Measurements from ENCODE around the gene COL18A1. TPM values are rescaled to one million over a fixed set of nuclear protein-coding genes. Genes with fewer than 3 reads are reported as not detected.
A peak's percentile ranks its signal among the peaks of the same experiment; 100 is the strongest.

The COL18A1 gene
- total and polyA plus RNA-seq, 9 of the 15 experiments (the other 6 are each of a cell fraction or from before 2014, with no cell fraction given): 0.14 to 16.4 (median 2.0) TPM

DNA sequence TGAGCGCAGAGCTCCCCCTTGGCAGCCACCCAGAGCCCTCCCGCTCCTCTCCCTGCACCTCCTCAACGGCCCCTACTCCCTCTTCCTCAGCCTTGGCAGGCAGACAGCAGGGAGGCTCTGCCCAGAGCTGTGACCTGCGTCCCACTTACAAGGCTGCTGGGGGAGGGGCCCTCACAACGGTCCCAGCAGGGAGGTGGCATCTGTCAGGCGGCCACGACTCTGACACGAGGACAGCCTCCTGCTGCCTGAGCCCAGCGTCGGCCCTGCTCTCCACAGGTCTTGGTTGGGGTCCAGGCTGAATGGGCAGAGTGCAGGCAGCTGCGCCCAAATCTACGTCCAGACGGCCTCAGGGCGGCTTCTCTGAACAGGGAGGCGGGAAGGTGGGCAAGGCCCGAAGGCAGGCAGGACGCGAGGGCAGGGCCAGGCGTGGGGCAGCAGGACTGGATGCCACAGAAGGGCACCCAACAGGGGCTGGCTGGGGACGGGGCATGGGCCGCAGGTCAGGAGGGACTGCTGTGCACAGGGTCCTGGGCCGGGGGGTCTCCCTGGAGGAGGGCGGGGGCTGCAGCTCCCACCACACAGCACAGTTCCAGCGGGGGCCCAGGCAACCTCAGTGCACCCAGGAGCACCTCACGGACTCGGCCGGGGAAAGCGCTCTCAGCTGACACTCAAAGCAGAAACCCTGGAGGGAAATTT, 129.8 kb downstream of the COL18A1 start (continued):
- TF ChIP-seq, protein P1, sequence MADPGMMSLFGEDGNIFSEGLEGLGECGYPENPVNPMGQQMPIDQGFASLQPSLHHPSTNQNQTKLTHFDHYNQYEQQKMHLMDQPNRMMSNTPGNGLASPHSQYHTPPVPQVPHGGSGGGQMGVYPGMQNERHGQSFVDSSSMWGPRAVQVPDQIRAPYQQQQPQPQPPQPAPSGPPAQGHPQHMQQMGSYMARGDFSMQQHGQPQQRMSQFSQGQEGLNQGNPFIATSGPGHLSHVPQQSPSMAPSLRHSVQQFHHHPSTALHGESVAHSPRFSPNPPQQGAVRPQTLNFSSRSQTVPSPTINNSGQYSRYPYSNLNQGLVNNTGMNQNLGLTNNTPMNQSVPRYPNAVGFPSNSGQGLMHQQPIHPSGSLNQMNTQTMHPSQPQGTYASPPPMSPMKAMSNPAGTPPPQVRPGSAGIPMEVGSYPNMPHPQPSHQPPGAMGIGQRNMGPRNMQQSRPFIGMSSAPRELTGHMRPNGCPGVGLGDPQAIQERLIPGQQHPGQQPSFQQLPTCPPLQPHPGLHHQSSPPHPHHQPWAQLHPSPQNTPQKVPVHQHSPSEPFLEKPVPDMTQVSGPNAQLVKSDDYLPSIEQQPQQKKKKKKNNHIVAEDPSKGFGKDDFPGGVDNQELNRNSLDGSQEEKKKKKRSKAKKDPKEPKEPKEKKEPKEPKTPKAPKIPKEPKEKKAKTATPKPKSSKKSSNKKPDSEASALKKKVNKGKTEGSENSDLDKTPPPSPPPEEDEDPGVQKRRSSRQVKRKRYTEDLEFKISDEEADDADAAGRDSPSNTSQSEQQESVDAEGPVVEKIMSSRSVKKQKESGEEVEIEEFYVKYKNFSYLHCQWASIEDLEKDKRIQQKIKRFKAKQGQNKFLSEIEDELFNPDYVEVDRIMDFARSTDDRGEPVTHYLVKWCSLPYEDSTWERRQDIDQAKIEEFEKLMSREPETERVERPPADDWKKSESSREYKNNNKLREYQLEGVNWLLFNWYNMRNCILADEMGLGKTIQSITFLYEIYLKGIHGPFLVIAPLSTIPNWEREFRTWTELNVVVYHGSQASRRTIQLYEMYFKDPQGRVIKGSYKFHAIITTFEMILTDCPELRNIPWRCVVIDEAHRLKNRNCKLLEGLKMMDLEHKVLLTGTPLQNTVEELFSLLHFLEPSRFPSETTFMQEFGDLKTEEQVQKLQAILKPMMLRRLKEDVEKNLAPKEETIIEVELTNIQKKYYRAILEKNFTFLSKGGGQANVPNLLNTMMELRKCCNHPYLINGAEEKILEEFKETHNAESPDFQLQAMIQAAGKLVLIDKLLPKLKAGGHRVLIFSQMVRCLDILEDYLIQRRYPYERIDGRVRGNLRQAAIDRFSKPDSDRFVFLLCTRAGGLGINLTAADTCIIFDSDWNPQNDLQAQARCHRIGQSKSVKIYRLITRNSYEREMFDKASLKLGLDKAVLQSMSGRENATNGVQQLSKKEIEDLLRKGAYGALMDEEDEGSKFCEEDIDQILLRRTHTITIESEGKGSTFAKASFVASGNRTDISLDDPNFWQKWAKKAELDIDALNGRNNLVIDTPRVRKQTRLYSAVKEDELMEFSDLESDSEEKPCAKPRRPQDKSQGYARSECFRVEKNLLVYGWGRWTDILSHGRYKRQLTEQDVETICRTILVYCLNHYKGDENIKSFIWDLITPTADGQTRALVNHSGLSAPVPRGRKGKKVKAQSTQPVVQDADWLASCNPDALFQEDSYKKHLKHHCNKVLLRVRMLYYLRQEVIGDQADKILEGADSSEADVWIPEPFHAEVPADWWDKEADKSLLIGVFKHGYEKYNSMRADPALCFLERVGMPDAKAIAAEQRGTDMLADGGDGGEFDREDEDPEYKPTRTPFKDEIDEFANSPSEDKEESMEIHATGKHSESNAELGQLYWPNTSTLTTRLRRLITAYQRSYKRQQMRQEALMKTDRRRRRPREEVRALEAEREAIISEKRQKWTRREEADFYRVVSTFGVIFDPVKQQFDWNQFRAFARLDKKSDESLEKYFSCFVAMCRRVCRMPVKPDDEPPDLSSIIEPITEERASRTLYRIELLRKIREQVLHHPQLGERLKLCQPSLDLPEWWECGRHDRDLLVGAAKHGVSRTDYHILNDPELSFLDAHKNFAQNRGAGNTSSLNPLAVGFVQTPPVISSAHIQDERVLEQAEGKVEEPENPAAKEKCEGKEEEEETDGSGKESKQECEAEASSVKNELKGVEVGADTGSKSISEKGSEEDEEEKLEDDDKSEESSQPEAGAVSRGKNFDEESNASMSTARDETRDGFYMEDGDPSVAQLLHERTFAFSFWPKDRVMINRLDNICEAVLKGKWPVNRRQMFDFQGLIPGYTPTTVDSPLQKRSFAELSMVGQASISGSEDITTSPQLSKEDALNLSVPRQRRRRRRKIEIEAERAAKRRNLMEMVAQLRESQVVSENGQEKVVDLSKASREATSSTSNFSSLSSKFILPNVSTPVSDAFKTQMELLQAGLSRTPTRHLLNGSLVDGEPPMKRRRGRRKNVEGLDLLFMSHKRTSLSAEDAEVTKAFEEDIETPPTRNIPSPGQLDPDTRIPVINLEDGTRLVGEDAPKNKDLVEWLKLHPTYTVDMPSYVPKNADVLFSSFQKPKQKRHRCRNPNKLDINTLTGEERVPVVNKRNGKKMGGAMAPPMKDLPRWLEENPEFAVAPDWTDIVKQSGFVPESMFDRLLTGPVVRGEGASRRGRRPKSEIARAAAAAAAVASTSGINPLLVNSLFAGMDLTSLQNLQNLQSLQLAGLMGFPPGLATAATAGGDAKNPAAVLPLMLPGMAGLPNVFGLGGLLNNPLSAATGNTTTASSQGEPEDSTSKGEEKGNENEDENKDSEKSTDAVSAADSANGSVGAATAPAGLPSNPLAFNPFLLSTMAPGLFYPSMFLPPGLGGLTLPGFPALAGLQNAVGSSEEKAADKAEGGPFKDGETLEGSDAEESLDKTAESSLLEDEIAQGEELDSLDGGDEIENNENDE (IDR thresholded peaks at IDR 0.05; ENCODE audit: low read depth, low read length): no peak
- TF ChIP-seq HOXB6 (CRISPR knock-in tag; IDR thresholded peaks at IDR 0.05; ENCODE audit: borderline replicate concordance) (no peak), RBFOX2 (IDR thresholded peaks at IDR 0.05; ENCODE audit: low read depth, low read length) (0 out of 2 replicates have a peak, but pooled peaks have one; percentile 25), SMAD3 (CRISPR knock-in tag; conservative IDR thresholded peaks at IDR 0.05) (no peak)
